SK-N-SH treated with all-trans-retinoic acid at 6 μM for 48 hours (cell line): Measurements from ENCODE around the gene PIGU.

Experiments
- BACH2 ChIP-seq: fragments of 250-450 bp; sonication (Bioruptor Pico); IDR thresholded peaks from 2 replicates; pipeline ENCODE4 v1.9.0; 2021; ENCODE audit warnings: mild to moderate bottlenecking, borderline replicate concordance
- GLIS3 ChIP-seq: fragments of 250-450 bp; sonication (Bioruptor Pico); IDR thresholded peaks from 2 replicates; pipeline ENCODE4 v1.5.0; 2020; ENCODE audit warnings: mild to moderate bottlenecking, moderate library complexity
- ZFP30 ChIP-seq: fragments of 450-650 bp; formaldehyde crosslinking; IDR thresholded peaks from 2 replicates; pipeline ENCODE4 v1.5.0; 2022; ENCODE audit warnings: mild to moderate bottlenecking, moderate library complexity
- ZNF565 ChIP-seq: fragments of 450-650 bp; formaldehyde crosslinking; conservative IDR thresholded peaks from 2 replicates; pipeline ENCODE4 v1.5.0; 2020; ENCODE audit warnings: low read depth, mild to moderate bottlenecking, moderate library complexity
- ZNF70 ChIP-seq: fragments of 450-650 bp; formaldehyde crosslinking; IDR thresholded peaks from 2 replicates; pipeline ENCODE4 v1.5.0; 2020; ENCODE audit warnings: mild to moderate bottlenecking, moderate library complexity

- no peak for TF ChIP-seq GLIS3 (CRISPR knock-in tag)
- TF ChIP-seq BACH2 (CRISPR knock-in tag) = no peak
- no peak for TF ChIP-seq ZNF565 (CRISPR knock-in tag)
- no peak for TF ChIP-seq ZNF70
- TF ChIP-seq ZFP30 (CRISPR knock-in tag) = no peak
Observed at GRCh38 chr20:34582221-34582620, 94.7 kb downstream of the PIGU start.
